22Rv1 (cell line): ENCODE data around the gene SLFN12L.

Source experiments
- ZFX ChIP-seq: fragments of 450-650 bp; IDR thresholded peaks from 2 replicates; pipeline ENCODE4 v1.6.1; 2017; ENCODE audit warnings: antibody characterized with exemption, borderline replicate concordance
- TF ChIP-seq, protein P1 (sequence below): fragments of 450-650 bp; IDR thresholded peaks from 2 replicates; pipeline ENCODE4 v1.5.1; 2017; ENCODE audit warnings: mild to moderate bottlenecking

DNA sequence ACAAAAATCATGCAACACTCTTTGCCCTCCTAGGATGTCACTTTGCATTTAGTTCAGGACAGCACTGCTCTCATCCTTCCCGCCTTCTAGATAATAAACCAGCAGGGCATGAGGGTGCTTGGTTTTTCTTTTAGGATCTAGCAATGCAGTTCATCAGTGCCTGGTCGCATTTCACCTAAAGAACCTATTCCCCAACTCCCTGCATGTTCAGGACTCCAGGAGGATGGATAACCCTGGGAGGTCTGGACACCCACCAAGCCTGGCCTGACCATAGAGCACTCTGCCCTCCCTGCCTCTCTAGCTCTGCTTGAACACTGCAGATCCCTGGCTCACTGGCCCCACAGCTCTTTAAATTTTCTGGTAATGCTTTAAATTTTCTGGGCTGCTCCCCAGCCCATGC is 107.8 kb downstream of the SLFN12L start:
- TF ChIP-seq, protein P1, sequence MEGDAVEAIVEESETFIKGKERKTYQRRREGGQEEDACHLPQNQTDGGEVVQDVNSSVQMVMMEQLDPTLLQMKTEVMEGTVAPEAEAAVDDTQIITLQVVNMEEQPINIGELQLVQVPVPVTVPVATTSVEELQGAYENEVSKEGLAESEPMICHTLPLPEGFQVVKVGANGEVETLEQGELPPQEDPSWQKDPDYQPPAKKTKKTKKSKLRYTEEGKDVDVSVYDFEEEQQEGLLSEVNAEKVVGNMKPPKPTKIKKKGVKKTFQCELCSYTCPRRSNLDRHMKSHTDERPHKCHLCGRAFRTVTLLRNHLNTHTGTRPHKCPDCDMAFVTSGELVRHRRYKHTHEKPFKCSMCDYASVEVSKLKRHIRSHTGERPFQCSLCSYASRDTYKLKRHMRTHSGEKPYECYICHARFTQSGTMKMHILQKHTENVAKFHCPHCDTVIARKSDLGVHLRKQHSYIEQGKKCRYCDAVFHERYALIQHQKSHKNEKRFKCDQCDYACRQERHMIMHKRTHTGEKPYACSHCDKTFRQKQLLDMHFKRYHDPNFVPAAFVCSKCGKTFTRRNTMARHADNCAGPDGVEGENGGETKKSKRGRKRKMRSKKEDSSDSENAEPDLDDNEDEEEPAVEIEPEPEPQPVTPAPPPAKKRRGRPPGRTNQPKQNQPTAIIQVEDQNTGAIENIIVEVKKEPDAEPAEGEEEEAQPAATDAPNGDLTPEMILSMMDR = no peak
- TF ChIP-seq ZFX = no peak
